GM18868 (cell line): ENCODE measurements around the gene TMEM131L.
A peak's percentile ranks its signal among the peaks of the same experiment; 100 is the strongest.

ENCODE experiments used
- ATAC-seq: cut with Tn5 transposase; IDR thresholded peaks from one replicate; pipeline ENCODE4 v1.9.1; 2021; ENCODE audit warnings: mild to moderate bottlenecking, moderate library complexity; ENCODE audit not compliant: unreplicated experiment

The TMEM131L gene

GRCh38 chr4:153684182-153684970, 218.2 kb downstream of the TMEM131L start, which contains the start of gene TLR2:
Gene TLR2 (plus strand): TSS chr4:153684280. CDS start chr4:153702908, 18,628 bp downstream.
- ATAC-seq, result peak; percentile 98

DNA sequence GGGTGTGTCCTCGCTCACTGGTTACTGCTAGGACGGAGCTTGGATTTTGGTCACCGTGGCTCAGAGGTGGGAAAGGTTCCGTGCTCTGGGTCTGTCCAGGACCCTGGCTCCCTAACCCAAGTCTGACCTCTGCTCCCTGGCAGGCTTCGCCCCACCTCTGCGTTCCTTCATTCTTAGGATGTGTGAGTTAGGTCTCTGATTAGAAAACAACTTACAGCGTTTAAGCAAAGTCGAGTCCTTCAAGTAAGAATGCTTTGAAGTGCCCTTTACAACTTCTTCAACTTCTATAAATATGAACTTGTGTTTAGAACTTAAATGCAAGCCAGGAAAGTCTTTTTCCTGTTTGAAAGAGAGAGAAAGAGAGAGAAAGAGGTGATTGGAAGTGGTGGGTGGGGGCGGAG, 218.8 kb downstream of the TMEM131L start:
- peak; percentile 20 for ATAC-seq
